ENCODE measurements around the gene HOPX.
"Not testable (repeated sequence)": the region's sequence is repeated elsewhere in the genome, so short reads cannot be mapped to it uniquely, and the experiment has no call there.

HOPX gene

DNA sequence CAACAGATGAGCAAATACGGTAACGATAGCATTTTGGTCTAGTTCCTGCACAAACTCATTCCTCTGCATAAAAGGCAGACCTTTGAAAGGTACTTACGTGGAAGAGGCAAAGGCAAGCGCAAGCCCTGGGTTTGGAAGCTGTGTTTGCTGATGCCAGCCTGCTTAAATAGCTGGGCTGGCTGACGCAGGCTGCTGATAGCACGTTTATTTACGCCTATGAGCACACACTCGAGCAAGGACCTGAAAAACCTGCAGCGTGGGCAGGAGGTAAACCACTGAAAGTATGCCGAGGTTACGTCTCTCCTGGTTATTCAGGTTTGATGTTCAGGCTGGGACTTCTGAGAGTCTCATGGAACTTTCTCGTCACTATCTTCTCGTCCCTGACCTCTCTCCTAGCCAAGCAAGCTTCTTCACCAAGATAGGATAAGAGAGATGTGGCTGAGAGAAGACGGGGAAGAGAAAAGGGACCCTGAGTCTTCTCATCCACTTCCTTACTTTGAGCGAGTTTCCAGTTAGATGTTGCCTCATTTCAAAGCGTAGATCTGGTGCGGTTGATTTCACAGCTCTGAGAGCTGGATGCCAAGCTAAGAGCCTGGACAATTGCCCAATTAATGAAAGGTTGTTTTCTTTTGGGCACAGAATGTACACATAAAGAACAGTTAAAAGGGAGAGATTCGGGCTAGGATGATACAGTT lies at the start of gene HOPX:
Gene HOPX, minus strand, starts transcription at position 139 of the 695 bp plus-strand sequence. CDS start 23,480 bp downstream, outside the sequence.
- DNase-seq (ENCODE audit: low read depth in 2 of 2) = peak; percentile 19 to 26

DNA sequence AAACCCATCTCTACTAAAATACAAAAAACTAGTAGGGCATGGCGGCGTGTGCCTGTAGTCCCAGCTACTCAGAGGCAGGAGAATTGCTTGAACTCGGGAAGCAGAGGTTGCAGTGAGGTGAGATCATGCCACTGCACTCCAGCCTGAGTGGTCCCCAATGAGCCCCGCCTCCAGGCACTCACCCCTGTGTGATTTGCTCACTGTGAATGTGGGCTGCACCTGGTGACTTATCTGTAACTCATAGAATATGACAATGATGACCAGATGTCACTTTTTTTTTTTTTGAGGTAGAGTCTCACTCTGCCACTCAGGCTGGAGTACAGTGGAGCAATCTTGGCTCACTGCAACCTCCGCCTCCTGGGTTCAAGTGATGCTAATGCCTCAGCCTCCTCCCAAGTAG lies 49.0 kb upstream of the HOPX start:
- no peak for DNase-seq (ENCODE audit: low read depth in 2 of 2)

DNA sequence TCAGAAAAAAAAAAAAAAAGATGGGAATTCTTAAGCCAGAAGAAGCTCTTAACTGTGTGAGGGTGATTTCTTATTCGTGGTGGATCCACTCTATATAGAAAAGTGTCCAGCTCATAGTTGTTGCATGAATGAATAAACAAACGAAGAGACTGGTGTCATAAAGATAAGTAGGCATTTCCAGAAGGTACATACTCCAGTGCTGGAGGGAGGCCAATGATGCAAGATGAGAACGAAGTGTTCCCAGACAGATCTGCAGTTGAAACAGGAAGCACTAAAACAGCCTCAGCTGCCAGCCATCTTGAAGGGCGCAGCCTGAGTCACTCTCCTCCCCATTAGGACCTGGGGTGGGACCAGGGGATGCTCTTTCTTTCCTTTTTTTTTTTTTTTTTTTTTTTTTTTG lies 47.4 kb upstream of the HOPX start:
- DNase-seq (ENCODE audit: low read depth in 2 of 2) = no peak

GRCh38 chr4:56727150-56727549 lies 46.1 kb upstream of the HOPX start:
- DNase-seq (ENCODE audit: low read depth in 2 of 2) = no peak

DNA sequence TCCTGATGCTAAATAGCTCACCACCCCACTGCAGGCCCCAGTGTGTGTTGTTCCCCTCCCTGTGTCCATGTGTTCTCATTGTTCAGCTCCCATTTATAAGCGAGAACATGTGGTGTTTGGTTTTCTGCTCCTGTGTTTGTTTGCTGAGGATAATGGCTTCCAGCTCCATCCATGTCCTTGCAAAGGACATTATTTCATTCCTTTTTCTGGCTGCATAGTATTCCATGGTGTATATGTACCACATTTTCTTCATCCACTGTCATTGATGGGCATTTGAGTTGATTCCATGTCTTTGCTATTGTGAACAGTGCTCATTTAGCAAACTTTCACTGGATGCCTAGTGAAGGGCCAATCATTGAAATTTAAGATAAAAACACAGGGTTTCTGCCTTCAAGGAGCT lies 45.5 kb upstream of the HOPX start:
- not testable (repeated sequence) for DNase-seq (ENCODE audit: low read depth in 2 of 2)

- DNase-seq (ENCODE audit: low read depth in 2 of 2) = no peak
These were observed 42.6 kb upstream of the HOPX start for GRCh38 chr4:56723659-56724230.

DNA sequence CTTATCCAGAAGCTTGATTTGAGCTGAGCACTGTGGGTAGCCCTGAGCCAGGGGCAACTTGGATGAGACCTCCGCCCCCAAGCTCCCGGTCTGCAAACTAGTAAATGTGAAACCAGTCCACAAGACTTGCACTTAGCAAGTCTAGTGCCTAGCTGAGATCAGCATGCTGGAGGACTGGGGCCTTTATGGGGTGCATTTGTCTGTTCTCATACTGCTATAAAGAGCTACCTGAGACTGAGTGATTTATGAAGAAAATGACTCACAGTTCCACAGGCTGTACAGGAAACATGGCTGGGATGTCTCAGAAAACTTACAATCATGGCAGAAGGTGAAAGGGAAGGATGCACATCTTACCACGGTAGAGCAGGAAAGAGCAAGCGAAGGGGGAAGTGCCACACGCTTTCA lies 42.1 kb upstream of the HOPX start:
- no peak for DNase-seq (ENCODE audit: low read depth in 2 of 2)

- no peak for DNase-seq (ENCODE audit: low read depth in 2 of 2)
These were observed 27.1 kb upstream of the HOPX start for GRCh38 chr4:56708146-56708545.

GRCh38 chr4:56705966-56706365 lies 24.9 kb upstream of the HOPX start:
- DNase-seq (ENCODE audit: low read depth in 2 of 2) = no peak

GRCh38 chr4:56705334-56705733 lies 24.2 kb upstream of the HOPX start:
- no peak for DNase-seq (ENCODE audit: low read depth in 2 of 2)

GRCh38 chr4:56704089-56704871 lies 23.2 kb upstream of the HOPX start:
- no peak for DNase-seq (ENCODE audit: low read depth in 2 of 2)

GRCh38 chr4:56703378-56703777 lies 22.3 kb upstream of the HOPX start:
- no peak for DNase-seq (ENCODE audit: low read depth in 2 of 2)

DNA sequence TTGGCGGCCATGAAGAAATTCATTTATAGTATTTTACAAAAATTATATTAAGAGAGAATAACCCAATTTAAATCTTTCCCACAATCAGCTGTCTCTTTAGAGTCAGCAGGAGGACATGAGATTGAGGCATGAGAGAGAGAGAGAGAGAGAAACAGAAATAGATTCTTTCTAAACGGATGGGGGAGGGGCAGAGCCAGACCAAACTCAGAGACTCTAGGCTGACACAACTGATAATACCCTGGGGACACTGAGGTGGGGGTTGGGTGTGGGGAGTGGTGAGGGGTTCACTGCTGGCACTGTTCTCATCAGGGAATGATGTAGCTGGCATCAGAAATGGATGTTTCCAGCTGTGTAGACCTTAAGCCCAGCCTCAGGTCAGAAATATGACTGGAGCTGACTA lies 20.5 kb upstream of the HOPX start:
- no peak for DNase-seq (ENCODE audit: low read depth in 2 of 2)

GRCh38 chr4:56701161-56701480 lies 20.0 kb upstream of the HOPX start:
- DNase-seq (ENCODE audit: low read depth in 2 of 2) = no peak

- DNase-seq (ENCODE audit: low read depth in 2 of 2) = no peak
These were observed 18.5 kb upstream of the HOPX start for GRCh38 chr4:56699537-56700105.

DNA sequence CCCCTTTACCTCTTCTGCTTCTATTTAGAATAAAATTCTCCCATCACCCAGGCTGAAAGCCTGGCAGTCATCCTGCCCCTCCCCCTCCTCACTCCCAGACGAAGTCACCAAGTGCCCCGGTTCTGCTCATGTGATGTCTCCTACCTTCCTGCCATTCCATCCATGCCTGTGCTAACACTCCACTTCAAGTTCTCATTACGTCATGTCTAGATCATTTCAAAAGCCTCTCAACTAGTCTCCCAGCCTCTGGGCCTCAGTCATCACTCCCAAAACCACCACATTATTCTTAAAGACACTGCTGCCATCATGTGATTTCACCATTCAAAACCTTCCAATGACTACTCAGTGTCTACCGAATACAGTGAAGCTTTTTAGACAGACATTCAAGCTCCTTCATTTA lies 17.2 kb upstream of the HOPX start:
- no peak for DNase-seq (ENCODE audit: low read depth in 2 of 2)

- DNase-seq (ENCODE audit: low read depth in 2 of 2) = no peak
These were observed 15.0 kb upstream of the HOPX start for GRCh38 chr4:56696056-56696455.

GRCh38 chr4:56693476-56693875 lies 12.4 kb upstream of the HOPX start:
- DNase-seq (ENCODE audit: low read depth in 2 of 2) = not testable (repeated sequence)

GRCh38 chr4:56692576-56692975 lies 11.5 kb upstream of the HOPX start:
- no peak for DNase-seq (ENCODE audit: low read depth in 2 of 2)

DNA sequence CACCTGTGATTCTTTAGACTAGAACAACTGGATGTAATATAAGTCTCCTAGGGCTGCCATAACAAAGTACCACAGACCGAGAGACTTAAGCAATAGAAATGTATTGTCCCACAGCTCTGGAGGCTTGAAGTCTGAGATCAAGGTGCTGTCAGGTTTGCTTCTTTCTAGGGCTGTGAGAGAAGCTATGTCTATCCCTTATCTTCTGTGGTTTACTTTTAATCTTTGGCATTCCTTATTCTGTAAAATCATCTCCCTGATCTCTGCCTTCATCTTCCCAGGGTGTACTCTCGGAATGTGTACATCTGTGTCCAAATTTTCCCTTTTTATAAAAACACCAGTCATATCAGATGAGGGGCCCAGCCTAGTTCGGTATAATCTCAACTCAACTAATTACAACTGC lies 10.3 kb upstream of the HOPX start:
- DNase-seq (ENCODE audit: low read depth in 2 of 2) = no peak

- no peak for DNase-seq (ENCODE audit: low read depth in 2 of 2)
These were observed 9.3 kb upstream of the HOPX start for GRCh38 chr4:56690393-56690792.

DNA sequence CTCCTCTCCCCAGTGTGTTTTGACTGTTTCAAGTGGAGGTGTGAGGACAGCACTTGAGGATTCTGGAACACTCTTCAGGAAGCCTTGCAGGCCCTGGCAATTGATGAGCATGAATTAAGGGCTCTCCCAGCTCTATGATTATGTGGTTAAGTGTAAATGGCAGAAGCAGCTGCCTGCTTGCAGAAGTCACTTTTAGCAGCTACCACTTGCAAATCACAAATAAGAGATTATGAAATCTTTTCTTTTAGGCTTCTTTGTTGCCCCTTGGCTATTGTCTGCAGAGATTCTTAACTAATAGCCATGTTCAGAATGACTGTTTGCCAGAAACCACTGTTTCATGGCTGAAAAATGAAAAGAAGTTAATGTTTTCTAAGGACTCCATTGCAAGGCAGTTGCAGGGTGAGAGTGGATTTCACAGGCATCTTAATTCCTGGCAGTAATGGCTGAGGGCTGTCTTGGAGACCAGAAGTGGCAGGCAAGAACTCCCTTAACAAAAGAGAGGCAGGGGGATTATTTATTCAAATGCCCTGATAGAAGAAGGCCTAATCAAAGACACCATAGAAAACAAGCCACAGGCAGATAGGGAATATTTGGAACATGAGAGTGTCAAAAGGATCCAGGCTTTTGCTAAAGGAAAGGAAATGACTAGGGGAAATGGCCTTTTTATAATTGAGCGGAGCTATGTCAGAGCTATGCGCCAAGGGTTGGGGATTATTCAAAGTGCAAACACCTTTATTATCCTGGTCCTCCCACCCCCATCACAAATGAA lies 8.3 kb upstream of the HOPX start:
- DNase-seq (ENCODE audit: low read depth in 2 of 2) = no peak
